Measurements from ENCODE around the gene DPYSL3. TPM values are rescaled to one million over a fixed set of nuclear protein-coding genes. Genes with fewer than 3 reads are reported as not detected.

Gene DPYSL3
- polyA plus RNA-seq, 1 donor from 2014 or later, result 689 TPM

GRCh38 chr5:147487031-147487750 lies 22.7 kb downstream of the DPYSL3 start:
- H3F3A ChIP-seq (ENCODE audit: insufficient read depth, low read length, poor library complexity, severe bottlenecking), result no peaks in the 10 kb centered on the region
- no peak overlapping the region for H3K4me2 ChIP-seq (ENCODE audit: low read length)
- H4K20me1 ChIP-seq (ENCODE audit: insufficient read depth), result no peaks in the 10 kb centered on the region
- no peak overlapping the region for H3K27ac ChIP-seq (ENCODE audit: low read length)
- no peaks in the 10 kb centered on the region for H3K9me3 ChIP-seq (ENCODE audit: low read length)
- H3K27me3 ChIP-seq (ENCODE audit: insufficient read depth, low read depth, low read length), result no peaks in the 10 kb centered on the region
- no peak overlapping the region for H2AFZ ChIP-seq (ENCODE audit: low read depth, low read length)
- H3K36me3 ChIP-seq (ENCODE audit: insufficient read depth, low read length), result no peaks in the 10 kb centered on the region
- H3K79me2 ChIP-seq (replicated peaks; ENCODE audit: insufficient read depth, low read length), result no peaks in the 10 kb centered on the region
- TF ChIP-seq REST (IDR thresholded peaks at IDR 0.05; ENCODE audit: borderline replicate concordance) (no peak), EZH2 (IDR thresholded peaks at IDR 0.05; ENCODE audit: borderline replicate concordance, insufficient read depth, low read length, poor library complexity, severe bottlenecking) (no peak), MXI1 (conservative IDR thresholded peaks at IDR 0.05; ENCODE audit: poor library complexity, severe bottlenecking) (no peak), POLR2AphosphoS5 (IDR thresholded peaks at IDR 0.05) (no peak), RAD21 (conservative IDR thresholded peaks at IDR 0.05) (no peak), TAF1 (IDR thresholded peaks at IDR 0.05; ENCODE audit: low read depth) (no peak), CTCF (IDR thresholded peaks at IDR 0.05; ENCODE audit: poor library complexity, severe bottlenecking) (no peak), EP300 (conservative IDR thresholded peaks at IDR 0.05; ENCODE audit: poor library complexity, severe bottlenecking) (no peak), SMC3 (conservative IDR thresholded peaks at IDR 0.05; ENCODE audit: poor library complexity) (no peak)
- H3K9ac ChIP-seq (ENCODE audit: low read length), result no peak overlapping the region
- H3K4me3 ChIP-seq (ENCODE audit: low read length), result no peak overlapping the region
- no peaks in the 10 kb centered on the region for H3K9me2 ChIP-seq (ENCODE audit: insufficient read depth, low read length)

- Histone ChIP-seq H3K9me3 (ENCODE audit: low read length) (no peaks in the 10 kb centered on the region), H3K9ac (ENCODE audit: low read length) (no peak overlapping the region), H4K20me1 (ENCODE audit: insufficient read depth) (no peaks in the 10 kb centered on the region), H3K79me2 (replicated peaks; ENCODE audit: insufficient read depth, low read length) (no peaks in the 10 kb centered on the region), H3K27me3 (ENCODE audit: insufficient read depth, low read depth, low read length) (no peaks in the 10 kb centered on the region), H3K4me3 (ENCODE audit: low read length) (no peak overlapping the region), H3K4me2 (ENCODE audit: low read length) (no peak overlapping the region), H2AFZ (ENCODE audit: low read depth, low read length) (no peak overlapping the region), H3K36me3 (ENCODE audit: insufficient read depth, low read length) (no peaks in the 10 kb centered on the region), H3K27ac (ENCODE audit: low read length) (no peak overlapping the region), H3F3A (ENCODE audit: insufficient read depth, low read length, poor library complexity, severe bottlenecking) (no peaks in the 10 kb centered on the region), H3K9me2 (ENCODE audit: insufficient read depth, low read length) (no peaks in the 10 kb centered on the region)
- TF ChIP-seq SMC3 (conservative IDR thresholded peaks at IDR 0.05; ENCODE audit: poor library complexity) (no peak), RAD21 (conservative IDR thresholded peaks at IDR 0.05) (no peak), MXI1 (conservative IDR thresholded peaks at IDR 0.05; ENCODE audit: poor library complexity, severe bottlenecking) (no peak), EZH2 (IDR thresholded peaks at IDR 0.05; ENCODE audit: borderline replicate concordance, insufficient read depth, low read length, poor library complexity, severe bottlenecking) (no peak), CTCF (IDR thresholded peaks at IDR 0.05; ENCODE audit: poor library complexity, severe bottlenecking) (no peak), REST (IDR thresholded peaks at IDR 0.05; ENCODE audit: borderline replicate concordance) (no peak), POLR2AphosphoS5 (IDR thresholded peaks at IDR 0.05) (no peak), TAF1 (IDR thresholded peaks at IDR 0.05; ENCODE audit: low read depth) (no peak), EP300 (conservative IDR thresholded peaks at IDR 0.05; ENCODE audit: poor library complexity, severe bottlenecking) (no peak)
Observed at GRCh38 chr5:147485814-147486213, 24.1 kb downstream of the DPYSL3 start.
